Smooth muscle cell (in vitro differentiated cells): ENCODE data around the gene EPYC. TPM values are rescaled to one million over a fixed set of nuclear protein-coding genes. Genes with fewer than 3 reads are reported as not detected.

Experiments
- DNase-seq: peaks from one replicate; lab custom pipeline; 2025; ENCODE audit not compliant: unreplicated experiment; lab: John Stamatoyannopoulos, UW
- H2AFZ ChIP-seq: fragments of 200-600 bp; sonication (generic); 2 replicates; pipeline ENCODE4 v1.6.0; 2016; ENCODE audit warnings: antibody characterized with exemption, low read depth, mild to moderate bottlenecking
- H3F3A ChIP-seq: fragments of 200-600 bp; sonication (generic); 2 replicates; pipeline ENCODE4 v1.6.0; 2017; ENCODE audit warnings: antibody characterized with exemption, low read depth
- H3K27ac ChIP-seq: fragments of 200-600 bp; sonication (generic); 2 replicates; pipeline ENCODE4 v1.5.1; 2016; ENCODE audit warnings: low read depth, mild to moderate bottlenecking
- H3K27me3 ChIP-seq: fragments of 200-600 bp; sonication (generic); 2 replicates; pipeline ENCODE4 v1.6.1; 2016; ENCODE audit warnings: low read depth, mild to moderate bottlenecking
- H3K36me3 ChIP-seq: fragments of 200-600 bp; sonication (generic); 2 replicates; pipeline ENCODE4 v1.5.1; 2016; ENCODE audit warnings: low read depth
- H3K4me1 ChIP-seq: fragments of 200-600 bp; sonication (generic); 2 replicates; pipeline ENCODE4 v1.5.1; 2016; ENCODE audit warnings: low read depth
- H3K4me2 ChIP-seq: fragments of 200-600 bp; sonication (generic); 2 replicates; pipeline ENCODE4 v1.6.0; 2016; ENCODE audit warnings: mild to moderate bottlenecking
- H3K4me3 ChIP-seq: fragments of 200-600 bp; sonication (generic); 2 replicates; pipeline ENCODE4 v1.5.1; 2016; ENCODE audit warnings: mild to moderate bottlenecking
- H3K79me2 ChIP-seq: fragments of 200-600 bp; sonication (generic); 2 replicates; pipeline ENCODE4 v1.6.0; 2016; ENCODE audit warnings: low read depth, mild to moderate bottlenecking
- H3K9ac ChIP-seq: fragments of 200-600 bp; sonication (generic); 2 replicates; pipeline ENCODE4 v1.6.0; 2016; ENCODE audit warnings: low read depth
- H3K9me3 ChIP-seq: fragments of 200-600 bp; sonication (generic); replicated peaks from 2 replicates; pipeline ENCODE4 v1.5.1; 2016; ENCODE audit warnings: low read depth
- H4K20me1 ChIP-seq: fragments of 200-600 bp; sonication (generic); 2 replicates; pipeline ENCODE4 v1.6.0; 2016; ENCODE audit warnings: low read depth
- WGBS: methylation state at CpG from one replicate; pipeline ENCODE4 v1.1.7; 2016; ENCODE audit warnings: low lambda C conversion rate; 5-methylcytosine and 5-hydroxymethylcytosine counted together
- polyA plus RNA-seq: library from polyadenylated mRNA; unstranded; fragments of >200 nt; fragmentation: Nextera tagmentation; extraction: Ambion mirVana; gene quantifications from 2 replicates; pipeline ENCODE4 v1.2.1, GENCODE V29; 2016
- total RNA-seq: library from RNA; depleted of rRNA; stranded (reverse); fragments of >200 nt; gene quantifications from 2 replicates; pipeline ENCODE4 v1.2.3, GENCODE V29; 2014
- TF ChIP-seq, protein P1 (sequence below): fragments of 200-600 bp; sonication (generic); IDR thresholded peaks from 2 replicates; pipeline ENCODE4 v1.5.1; 2017; ENCODE audit warnings: borderline replicate concordance, mild to moderate bottlenecking, antibody characterized with exemption; ENCODE audit not compliant: insufficient read depth, poor library complexity, severe bottlenecking

The EPYC gene
- total and polyA plus RNA-seq, 2 experiments from 2014 or later: 0.13 to 1.1 TPM

DNA sequence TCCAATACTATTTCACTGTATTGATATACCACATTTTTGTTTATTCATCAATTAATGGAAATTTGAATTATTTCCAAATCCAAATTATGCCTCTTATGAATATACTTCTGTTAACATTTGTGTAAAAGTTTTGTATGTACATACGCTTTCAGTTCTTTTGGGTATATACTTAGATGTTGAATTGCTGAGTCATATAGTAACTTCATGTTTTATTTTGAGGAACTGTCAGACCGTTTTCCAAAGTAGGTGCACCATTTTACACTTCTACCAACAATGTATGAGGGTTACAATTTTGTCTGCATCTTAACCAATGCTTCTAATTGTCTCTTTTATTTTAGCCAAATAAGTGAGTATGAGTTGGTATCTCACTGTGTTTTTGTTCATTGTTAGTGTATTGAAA is 39.6 kb downstream of the EPYC start:
- H3K4me2 ChIP-seq: no peak overlapping the region
- no peak overlapping the region for H3K27ac ChIP-seq
- no peaks in the 10 kb centered on the region for H3K4me1 ChIP-seq
- WGBS: 92% methylated on average over 2 of the region's 2 CpGs
- H3K9ac ChIP-seq: no peak overlapping the region
- TF ChIP-seq, protein P1, sequence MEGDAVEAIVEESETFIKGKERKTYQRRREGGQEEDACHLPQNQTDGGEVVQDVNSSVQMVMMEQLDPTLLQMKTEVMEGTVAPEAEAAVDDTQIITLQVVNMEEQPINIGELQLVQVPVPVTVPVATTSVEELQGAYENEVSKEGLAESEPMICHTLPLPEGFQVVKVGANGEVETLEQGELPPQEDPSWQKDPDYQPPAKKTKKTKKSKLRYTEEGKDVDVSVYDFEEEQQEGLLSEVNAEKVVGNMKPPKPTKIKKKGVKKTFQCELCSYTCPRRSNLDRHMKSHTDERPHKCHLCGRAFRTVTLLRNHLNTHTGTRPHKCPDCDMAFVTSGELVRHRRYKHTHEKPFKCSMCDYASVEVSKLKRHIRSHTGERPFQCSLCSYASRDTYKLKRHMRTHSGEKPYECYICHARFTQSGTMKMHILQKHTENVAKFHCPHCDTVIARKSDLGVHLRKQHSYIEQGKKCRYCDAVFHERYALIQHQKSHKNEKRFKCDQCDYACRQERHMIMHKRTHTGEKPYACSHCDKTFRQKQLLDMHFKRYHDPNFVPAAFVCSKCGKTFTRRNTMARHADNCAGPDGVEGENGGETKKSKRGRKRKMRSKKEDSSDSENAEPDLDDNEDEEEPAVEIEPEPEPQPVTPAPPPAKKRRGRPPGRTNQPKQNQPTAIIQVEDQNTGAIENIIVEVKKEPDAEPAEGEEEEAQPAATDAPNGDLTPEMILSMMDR: no peak
- H3K9me3 ChIP-seq: no peaks in the 10 kb centered on the region
- H2AFZ ChIP-seq: no peak overlapping the region
- H3K79me2 ChIP-seq: no peaks in the 10 kb centered on the region
- no peaks in the 10 kb centered on the region for H3F3A ChIP-seq
- no peak for DNase-seq
- no peak overlapping the region for H3K4me3 ChIP-seq
- no peaks in the 10 kb centered on the region for H4K20me1 ChIP-seq
- H3K27me3 ChIP-seq: no peaks in the 10 kb centered on the region
- H3K36me3 ChIP-seq: no peaks in the 10 kb centered on the region

DNA sequence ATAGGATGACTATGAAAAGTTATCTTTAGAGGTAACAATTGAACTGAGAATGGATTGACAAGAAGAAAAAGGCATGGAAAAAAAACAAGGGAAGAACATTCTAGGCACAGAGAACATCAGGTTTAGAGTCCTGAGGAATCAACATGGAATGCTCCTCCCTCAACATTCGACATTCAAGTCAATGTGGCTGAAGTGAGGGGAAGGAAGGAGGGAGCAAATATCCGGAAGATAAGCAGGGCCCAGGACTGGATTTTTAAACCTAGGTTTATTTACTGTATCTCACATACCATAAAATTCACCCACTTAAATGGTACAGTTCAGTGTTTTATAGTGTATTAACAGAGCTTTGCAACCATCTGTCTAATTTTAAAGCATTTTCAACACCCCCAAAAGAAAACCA is 40.2 kb downstream of the EPYC start:
- Histone ChIP-seq H3K27ac (no peak overlapping the region), H3K79me2 (no peaks in the 10 kb centered on the region), H3F3A (no peaks in the 10 kb centered on the region), H3K4me3 (no peak overlapping the region), H2AFZ (no peak overlapping the region), H3K9me3 (no peaks in the 10 kb centered on the region), H3K4me2 (no peak overlapping the region), H3K9ac (no peak overlapping the region), H4K20me1 (no peaks in the 10 kb centered on the region), H3K36me3 (no peaks in the 10 kb centered on the region), H3K4me1 (no peaks in the 10 kb centered on the region), H3K27me3 (no peaks in the 10 kb centered on the region)
- DNase-seq: no peak
- 16% methylated on average over 2 of the region's 2 CpGs for WGBS
- TF ChIP-seq, protein P1: no peak

DNA sequence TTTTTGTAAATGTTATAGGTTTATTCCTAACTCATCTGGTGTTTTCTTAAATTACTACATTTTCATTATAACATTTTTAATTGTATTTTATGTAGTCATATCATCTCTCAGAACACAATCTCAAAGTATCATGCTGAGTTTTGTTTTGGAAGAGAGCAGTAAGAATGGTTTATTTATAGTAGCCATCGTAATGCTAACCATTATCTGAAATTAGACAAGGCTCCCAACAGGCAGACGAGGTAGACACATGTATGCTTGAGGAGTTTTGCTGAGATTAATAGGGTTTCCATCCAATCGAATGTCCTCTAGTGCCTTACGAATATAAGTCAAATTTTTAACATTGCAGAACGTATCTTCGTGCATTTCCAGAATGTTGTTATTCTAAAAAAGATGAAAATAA is 40.8 kb downstream of the EPYC start:
- H3K4me1 ChIP-seq: no peaks in the 10 kb centered on the region
- H3K9ac ChIP-seq: no peak overlapping the region
- H3K9me3 ChIP-seq: no peaks in the 10 kb centered on the region
- H3K27me3 ChIP-seq: no peaks in the 10 kb centered on the region
- DNase-seq: no peak
- no peak overlapping the region for H2AFZ ChIP-seq
- TF ChIP-seq, protein P1: no peak
- no peak overlapping the region for H3K4me2 ChIP-seq
- H3K4me3 ChIP-seq: no peak overlapping the region
- no peaks in the 10 kb centered on the region for H3K79me2 ChIP-seq
- WGBS: 87% methylated on average over 6 of the region's 6 CpGs
- no peak overlapping the region for H3K27ac ChIP-seq
- no peaks in the 10 kb centered on the region for H3K36me3 ChIP-seq
- H4K20me1 ChIP-seq: no peaks in the 10 kb centered on the region
- no peaks in the 10 kb centered on the region for H3F3A ChIP-seq

DNA sequence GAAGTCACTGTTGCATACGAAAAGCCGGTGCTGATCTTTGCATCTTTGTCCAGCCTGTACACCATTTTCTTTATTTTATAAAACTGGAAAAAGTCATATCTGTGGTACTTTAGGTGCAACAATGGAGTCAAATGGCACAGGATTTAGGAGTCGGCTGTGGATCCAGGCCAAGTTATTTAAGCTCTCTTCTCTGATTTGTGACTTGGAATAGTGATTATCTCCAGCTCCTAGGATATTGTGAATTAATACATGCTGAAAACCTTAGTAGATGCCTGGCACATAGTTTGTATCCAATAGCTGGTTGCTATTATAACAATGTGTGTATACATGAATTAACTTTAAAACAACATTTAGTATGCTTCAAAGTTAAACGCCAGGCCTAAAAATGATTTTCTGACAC is 43.6 kb downstream of the EPYC start:
- Histone ChIP-seq H3K4me1 (no peaks in the 10 kb centered on the region), H3K27me3 (no peaks in the 10 kb centered on the region), H3K4me3 (no peak overlapping the region), H3F3A (no peaks in the 10 kb centered on the region), H3K9me3 (no peaks in the 10 kb centered on the region), H3K9ac (no peak overlapping the region), H3K79me2 (no peaks in the 10 kb centered on the region), H3K4me2 (no peak overlapping the region), H3K27ac (no peak overlapping the region), H4K20me1 (no peaks in the 10 kb centered on the region), H2AFZ (no peak overlapping the region), H3K36me3 (no peaks in the 10 kb centered on the region)
- WGBS: 94% methylated on average over 4 of the region's 4 CpGs
- TF ChIP-seq, protein P1: no peak
- no peak for DNase-seq
